IPS-20b (cell line): ENCODE data around the gene ARHGEF40.

Experiments
- H3K27ac ChIP-seq: one replicate; pipeline ENCODE4 v1.5.1; 2013; ENCODE audit warnings: low read length
- H3K27me3 ChIP-seq: 2 replicates; pipeline ENCODE4 v1.6.1; 2013; ENCODE audit warnings: mild to moderate bottlenecking, low read length, inconsistent platforms; ENCODE audit not compliant: insufficient read depth
- H3K36me3 ChIP-seq: 2 replicates; pipeline ENCODE4 v1.6.1; 2013; ENCODE audit warnings: low read depth, mild to moderate bottlenecking, inconsistent platforms, low read length, moderate library complexity; ENCODE audit not compliant: insufficient read depth
- H3K4me1 ChIP-seq: 2 replicates; pipeline ENCODE4 v1.6.1; 2013; ENCODE audit warnings: mild to moderate bottlenecking, control low read depth, inconsistent platforms, low read length, moderate library complexity; ENCODE audit not compliant: insufficient read depth
- H3K4me3 ChIP-seq: 2 replicates; pipeline ENCODE4 v1.5.1; 2013; ENCODE audit warnings: mild to moderate bottlenecking, low read length, inconsistent platforms
- H3K9ac ChIP-seq: 2 replicates; pipeline ENCODE4 v1.6.1; 2013; ENCODE audit warnings: low read depth, mild to moderate bottlenecking, inconsistent platforms, low read length, moderate library complexity
- H3K9me3 ChIP-seq: 2 replicates; pipeline ENCODE4 v1.6.1; 2013; ENCODE audit warnings: mild to moderate bottlenecking, low read depth, low read length, inconsistent platforms; ENCODE audit not compliant: insufficient read depth

ARHGEF40 gene

GRCh38 chr14:21106176-21106497, 36.0 kb downstream of the ARHGEF40 start:
- Histone ChIP-seq H3K4me3 (no peak overlapping the region), H3K36me3 (no peaks in the 10 kb centered on the region), H3K27ac (no peak overlapping the region), H3K9me3 (no peaks in the 10 kb centered on the region), H3K27me3 (no peaks in the 10 kb centered on the region), H3K4me1 (peaks cover 27% of the 10 kb centered on the region), H3K9ac (no peak overlapping the region)

- Histone ChIP-seq H3K36me3 (no peaks in the 10 kb centered on the region), H3K4me1 (peaks cover 23% of the 10 kb centered on the region), H3K9me3 (no peaks in the 10 kb centered on the region), H3K4me3 (0 out of 2 replicates have a peak overlapping the region, but pooled peaks have one; percentile 3), H3K9ac (no peak overlapping the region), H3K27ac (no peak overlapping the region), H3K27me3 (no peaks in the 10 kb centered on the region)
These were observed 36.6 kb downstream of the ARHGEF40 start for GRCh38 chr14:21106498-21107282.

- Histone ChIP-seq H3K36me3 (no peaks in the 10 kb centered on the region), H3K4me3 (no peak overlapping the region), H3K9me3 (no peaks in the 10 kb centered on the region), H3K27me3 (no peaks in the 10 kb centered on the region), H3K27ac (no peak overlapping the region), H3K4me1 (peaks cover 16% of the 10 kb centered on the region), H3K9ac (no peak overlapping the region)
These were observed 37.2 kb downstream of the ARHGEF40 start for GRCh38 chr14:21107283-21107800.

GRCh38 chr14:21108791-21109190, 38.7 kb downstream of the ARHGEF40 start:
- Histone ChIP-seq H3K27ac (no peak overlapping the region), H3K27me3 (no peaks in the 10 kb centered on the region), H3K9ac (no peak overlapping the region), H3K9me3 (no peaks in the 10 kb centered on the region), H3K4me1 (peaks cover 8% of the 10 kb centered on the region), H3K36me3 (no peaks in the 10 kb centered on the region), H3K4me3 (no peak overlapping the region)

- no peak overlapping the region for H3K27ac ChIP-seq
- no peak overlapping the region for H3K4me3 ChIP-seq
- H3K9me3 ChIP-seq: no peaks in the 10 kb centered on the region
- no peaks in the 10 kb centered on the region for H3K36me3 ChIP-seq
- H3K4me1 ChIP-seq: peaks cover 8% of the 10 kb centered on the region
- no peak overlapping the region for H3K9ac ChIP-seq
- H3K27me3 ChIP-seq: no peaks in the 10 kb centered on the region
These were observed 39.5 kb downstream of the ARHGEF40 start for GRCh38 chr14:21109377-21110138.

GRCh38 chr14:21112255-21112654, 42.2 kb downstream of the ARHGEF40 start:
- no peaks in the 10 kb centered on the region for H3K27me3 ChIP-seq
- no peaks in the 10 kb centered on the region for H3K9me3 ChIP-seq
- no peak overlapping the region for H3K4me3 ChIP-seq
- no peak overlapping the region for H3K9ac ChIP-seq
- no peaks in the 10 kb centered on the region for H3K36me3 ChIP-seq
- H3K4me1 ChIP-seq: no peaks in the 10 kb centered on the region
- H3K27ac ChIP-seq: no peak overlapping the region

- Histone ChIP-seq H3K27me3 (no peaks in the 10 kb centered on the region), H3K27ac (no peak overlapping the region), H3K4me3 (no peak overlapping the region), H3K9ac (no peak overlapping the region), H3K9me3 (no peaks in the 10 kb centered on the region), H3K4me1 (no peaks in the 10 kb centered on the region), H3K36me3 (no peaks in the 10 kb centered on the region)
These were observed 43.3 kb downstream of the ARHGEF40 start for GRCh38 chr14:21113369-21113768.

- H3K27ac ChIP-seq: no peak overlapping the region
- H3K27me3 ChIP-seq: no peaks in the 10 kb centered on the region
- no peak overlapping the region for H3K9ac ChIP-seq
- H3K36me3 ChIP-seq: no peaks in the 10 kb centered on the region
- no peaks in the 10 kb centered on the region for H3K4me1 ChIP-seq
- no peak overlapping the region for H3K4me3 ChIP-seq
- H3K9me3 ChIP-seq: no peaks in the 10 kb centered on the region
These were observed 48.8 kb downstream of the ARHGEF40 start for GRCh38 chr14:21118933-21119332.

GRCh38 chr14:21120686-21121085, 50.6 kb downstream of the ARHGEF40 start:
- Histone ChIP-seq H3K9me3 (no peaks in the 10 kb centered on the region), H3K4me1 (no peaks in the 10 kb centered on the region), H3K36me3 (no peaks in the 10 kb centered on the region), H3K9ac (no peak overlapping the region), H3K27me3 (no peaks in the 10 kb centered on the region), H3K27ac (no peak overlapping the region), H3K4me3 (no peak overlapping the region)

- no peak overlapping the region for H3K9ac ChIP-seq
- H3K36me3 ChIP-seq: no peaks in the 10 kb centered on the region
- H3K27me3 ChIP-seq: no peaks in the 10 kb centered on the region
- H3K4me1 ChIP-seq: no peaks in the 10 kb centered on the region
- no peaks in the 10 kb centered on the region for H3K9me3 ChIP-seq
- H3K4me3 ChIP-seq: no peak overlapping the region
- H3K27ac ChIP-seq: no peak overlapping the region
These were observed 51.0 kb downstream of the ARHGEF40 start for GRCh38 chr14:21121122-21121521.

- no peak overlapping the region for H3K27ac ChIP-seq
- no peaks in the 10 kb centered on the region for H3K27me3 ChIP-seq
- no peak overlapping the region for H3K9ac ChIP-seq
- H3K9me3 ChIP-seq: no peaks in the 10 kb centered on the region
- no peak overlapping the region for H3K4me3 ChIP-seq
- H3K36me3 ChIP-seq: no peaks in the 10 kb centered on the region
- no peaks in the 10 kb centered on the region for H3K4me1 ChIP-seq
These were observed 53.3 kb downstream of the ARHGEF40 start for GRCh38 chr14:21123429-21123828.

GRCh38 chr14:21133901-21134300, 63.8 kb downstream of the ARHGEF40 start:
- Histone ChIP-seq H3K36me3 (no peaks in the 10 kb centered on the region), H3K27me3 (no peaks in the 10 kb centered on the region), H3K9me3 (no peaks in the 10 kb centered on the region), H3K4me3 (no peak overlapping the region; the same call in 1 of the 2 replicates), H3K9ac (no peak overlapping the region), H3K27ac (no peak overlapping the region), H3K4me1 (peaks cover 6% of the 10 kb centered on the region; the same call in 1 of the 2 replicates)
